GM18499 (cell line): Measurements from ENCODE around the gene LGALS3BP.

Experiments
- ATAC-seq: cut with Tn5 transposase; IDR thresholded peaks from one replicate; pipeline ENCODE4 v1.9.1; 2021; ENCODE audit warnings: moderate number of reproducible peaks; ENCODE audit not compliant: insufficient read depth, unreplicated experiment

LGALS3BP gene

DNA sequence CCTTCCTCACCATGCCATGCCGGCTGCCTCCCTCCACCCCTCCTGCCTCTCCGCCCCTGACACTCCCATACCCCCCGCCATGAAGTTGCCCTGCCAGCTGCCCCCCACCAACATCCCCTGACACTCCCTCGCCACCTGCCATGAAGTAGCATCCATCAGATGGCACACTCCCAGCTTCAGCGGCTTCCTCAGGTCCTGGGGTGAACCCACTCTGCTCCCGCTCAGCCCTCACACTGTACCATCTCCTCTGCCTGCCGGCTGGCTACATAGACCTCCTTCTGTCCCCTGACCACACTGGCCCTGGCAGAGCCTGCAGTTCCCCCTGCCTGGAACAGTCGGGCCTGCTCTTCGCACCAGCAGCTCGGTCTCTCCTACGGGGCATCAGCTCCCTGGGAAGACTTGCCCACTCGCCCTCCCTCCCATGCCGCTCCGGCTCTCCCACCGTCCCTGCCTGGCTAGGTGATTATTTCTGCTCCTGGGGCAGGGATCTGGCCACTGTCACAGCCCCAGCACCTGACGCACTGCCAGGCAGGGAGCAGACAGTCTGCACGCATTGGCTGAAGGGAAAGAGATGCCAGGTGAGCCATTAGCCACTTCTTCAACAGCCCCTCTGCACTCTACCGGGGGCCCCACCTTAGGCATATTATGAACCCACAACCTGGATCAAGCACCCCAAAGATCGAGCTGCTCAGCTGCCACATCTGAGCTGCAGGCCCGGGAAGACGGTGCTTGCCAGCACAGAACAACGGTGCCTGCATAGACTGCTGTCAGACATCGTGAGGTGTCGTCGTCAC lies 20.9 kb upstream of the LGALS3BP start:
- no peak for ATAC-seq

DNA sequence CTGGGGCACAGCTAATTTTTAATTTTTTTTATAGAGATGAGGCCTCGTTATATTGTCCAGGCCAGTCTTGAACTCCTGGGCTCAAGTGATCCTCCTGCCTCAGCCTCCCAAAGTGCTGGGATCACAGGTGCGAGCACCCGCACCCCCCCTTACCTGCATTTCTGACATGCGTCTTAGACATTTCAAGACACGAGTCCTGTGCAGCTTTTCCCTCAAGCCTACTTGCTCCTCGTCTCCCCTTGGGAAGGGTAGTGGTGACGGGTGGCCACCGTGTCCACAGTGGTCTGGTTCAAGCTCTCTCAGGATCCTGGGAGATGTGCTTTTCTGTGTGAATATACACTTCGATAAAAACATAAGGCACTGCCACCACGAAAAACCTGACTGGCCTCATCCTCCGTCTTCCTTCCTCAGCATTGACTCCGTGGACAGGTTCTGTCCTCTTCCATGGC lies 20.2 kb upstream of the LGALS3BP start:
- ATAC-seq, result no peak

DNA sequence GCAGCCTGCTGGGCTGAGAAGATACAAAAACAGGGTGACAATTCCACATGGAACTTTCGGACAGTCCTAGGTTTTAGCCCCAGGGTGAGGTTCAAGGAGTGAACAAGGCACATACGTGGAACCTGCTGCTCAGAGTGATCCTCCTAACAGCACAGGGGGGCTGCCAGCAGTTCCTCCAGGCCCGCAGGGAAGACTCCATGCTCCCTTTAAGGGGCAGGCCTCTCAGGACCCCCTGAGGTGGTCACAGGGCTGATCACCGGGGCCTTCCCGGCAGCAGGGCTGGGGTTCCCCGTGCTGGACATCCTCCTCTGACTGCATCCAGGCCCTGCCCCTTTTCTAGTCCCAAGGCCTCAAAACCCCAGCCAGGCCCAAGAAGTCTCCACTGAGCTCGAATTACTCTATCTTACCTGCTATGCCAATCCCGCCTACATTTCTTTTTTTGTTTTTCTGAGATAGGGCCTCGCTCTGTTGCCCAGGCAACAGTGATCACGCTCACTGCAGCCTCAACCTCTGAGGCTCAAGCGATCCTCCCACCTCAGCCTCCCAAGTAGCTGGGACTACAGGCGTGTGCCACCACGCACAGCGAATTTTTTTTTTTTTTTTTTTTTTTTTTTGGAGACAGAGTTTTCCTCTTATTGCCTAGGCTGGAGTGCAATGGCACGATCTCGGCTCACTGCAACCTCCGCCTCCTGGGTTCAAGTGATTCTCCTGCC lies 19.5 kb upstream of the LGALS3BP start:
- ATAC-seq, result no peak

DNA sequence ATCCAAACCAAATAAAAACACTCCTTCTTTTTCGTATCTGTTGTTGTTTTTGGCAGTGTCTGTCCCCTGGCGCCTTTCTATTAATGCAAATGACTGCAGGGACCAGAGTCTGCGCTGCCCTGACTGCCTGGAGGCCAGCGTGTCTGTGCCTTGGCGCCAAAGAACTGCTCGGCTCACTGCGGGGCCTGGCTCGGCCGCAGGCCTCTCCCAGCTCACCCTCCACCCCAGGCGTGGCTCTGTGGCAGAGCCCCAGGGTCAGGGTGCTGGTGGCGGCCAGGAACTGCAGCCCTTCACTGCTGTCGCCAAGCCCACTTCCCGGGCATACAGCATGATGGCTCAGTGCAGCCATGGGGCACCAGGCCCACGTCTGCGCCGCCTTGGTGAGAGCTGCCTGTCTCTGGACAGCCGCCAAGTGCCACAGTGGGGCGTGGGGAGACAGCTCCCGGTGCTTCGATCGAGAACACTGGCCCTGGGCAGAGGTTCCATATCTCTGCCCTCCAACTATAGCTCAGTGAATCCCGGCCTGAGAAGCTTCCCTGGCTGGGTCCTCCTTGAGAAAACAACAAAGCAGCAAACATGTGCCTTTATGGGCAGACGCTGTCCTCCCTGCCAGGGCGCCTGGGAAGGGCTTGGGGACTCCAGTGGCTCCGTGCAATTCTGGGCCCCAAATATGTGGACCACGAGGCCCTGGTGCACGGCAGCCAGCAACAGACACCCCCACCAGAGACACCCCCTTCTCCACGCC lies 18.8 kb upstream of the LGALS3BP start:
- ATAC-seq, result no peak

DNA sequence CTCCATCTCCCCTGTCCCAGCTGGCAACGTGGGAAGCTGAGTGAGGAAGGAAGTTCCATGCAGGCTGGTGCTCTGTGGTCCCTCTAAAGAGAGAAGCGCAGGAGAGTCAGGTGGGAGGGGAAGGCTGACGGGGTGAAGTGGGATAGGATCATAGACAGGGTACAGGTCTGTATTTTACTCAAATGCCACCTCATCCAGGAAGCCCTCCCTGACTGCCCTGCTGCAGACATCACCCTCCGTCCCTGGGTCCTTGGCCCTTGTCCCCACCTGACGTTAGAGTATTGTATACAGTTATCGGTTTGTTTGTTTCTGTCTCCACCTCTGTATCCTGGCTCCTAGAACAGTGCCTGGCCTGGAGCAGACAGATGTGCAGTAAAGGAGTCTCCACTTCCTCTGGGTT lies 18.2 kb upstream of the LGALS3BP start:
- ATAC-seq, result no peak

DNA sequence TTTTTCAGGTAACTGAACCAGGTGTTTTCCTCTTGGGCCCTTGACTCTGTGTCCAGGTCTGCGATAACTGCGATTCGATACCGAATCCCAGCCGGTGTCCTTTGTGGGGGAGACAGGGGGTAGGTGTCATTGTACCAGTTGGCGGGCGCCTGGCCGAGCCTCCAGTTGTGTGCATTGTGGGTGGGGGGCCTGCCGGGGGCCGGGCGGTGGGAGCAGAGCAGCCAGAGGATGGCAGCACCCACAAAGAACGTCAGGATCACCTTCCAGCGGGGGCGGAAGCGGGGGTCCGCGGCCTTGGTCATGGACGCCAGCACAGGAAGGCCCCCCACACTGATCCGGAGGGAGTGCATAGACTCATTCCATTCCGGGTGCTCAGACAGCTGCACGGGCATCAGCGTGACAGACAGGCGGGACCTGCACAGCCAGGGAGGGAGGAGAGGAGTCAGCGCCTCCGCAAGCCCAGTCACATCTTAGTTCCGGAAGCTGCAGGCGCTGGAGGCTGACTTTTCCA lies 17.6 kb upstream of the LGALS3BP start:
- ATAC-seq, result no peak

DNA sequence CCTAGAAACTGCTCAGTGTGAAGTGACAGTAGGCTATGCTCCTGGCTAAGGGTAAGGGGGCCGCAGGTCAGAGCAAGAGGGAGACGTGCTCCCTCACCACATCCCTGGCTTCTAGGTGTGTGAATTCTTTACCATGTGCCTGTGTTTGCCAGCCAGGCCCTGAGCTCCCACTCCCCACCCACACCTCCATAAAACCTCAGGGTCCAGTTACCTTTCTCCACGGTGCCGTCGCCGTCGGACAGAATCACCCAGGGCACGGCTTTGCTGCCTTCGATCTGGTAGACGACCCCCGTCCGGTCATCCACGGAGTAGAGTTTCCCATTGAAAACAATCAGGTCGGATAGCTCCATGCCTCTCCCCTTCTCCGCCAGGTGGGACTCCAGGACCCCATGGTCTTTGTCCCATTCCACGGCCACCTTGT lies 17.1 kb upstream of the LGALS3BP start:
- ATAC-seq, result no peak

DNA sequence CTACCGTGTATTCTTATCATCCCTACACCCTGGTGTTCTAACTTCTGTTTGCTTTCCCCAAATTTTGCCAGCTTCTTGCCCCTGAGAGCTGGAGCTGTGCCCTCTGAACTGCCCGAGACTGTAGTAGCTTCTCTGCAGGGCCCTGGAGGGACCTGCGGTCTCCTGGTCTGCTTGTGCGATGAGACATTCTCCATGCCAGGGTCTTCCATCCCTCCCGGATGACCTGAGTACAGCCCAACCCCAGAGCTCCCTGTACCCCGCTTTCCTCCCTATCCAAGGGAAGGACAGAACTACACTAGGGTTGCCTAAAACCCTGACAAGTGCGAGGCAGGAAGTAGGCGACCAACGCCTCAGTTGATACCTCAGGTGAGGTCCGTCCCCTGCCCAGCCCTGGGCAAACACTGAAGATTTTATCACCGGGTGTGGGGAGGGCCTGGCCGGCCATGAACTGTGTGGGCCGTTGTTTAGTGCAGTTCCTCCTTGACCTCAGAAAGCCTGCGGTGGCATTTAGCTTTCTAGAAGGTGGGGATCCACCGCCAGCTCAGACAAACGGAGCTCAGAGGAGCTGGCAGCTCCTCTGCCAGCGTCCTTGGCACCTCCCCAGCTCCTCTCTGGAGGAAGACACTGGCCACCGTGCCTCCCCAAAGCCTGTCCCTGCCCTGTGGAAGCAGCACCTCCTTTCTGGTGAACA lies 16.2 kb upstream of the LGALS3BP start:
- no peak for ATAC-seq

DNA sequence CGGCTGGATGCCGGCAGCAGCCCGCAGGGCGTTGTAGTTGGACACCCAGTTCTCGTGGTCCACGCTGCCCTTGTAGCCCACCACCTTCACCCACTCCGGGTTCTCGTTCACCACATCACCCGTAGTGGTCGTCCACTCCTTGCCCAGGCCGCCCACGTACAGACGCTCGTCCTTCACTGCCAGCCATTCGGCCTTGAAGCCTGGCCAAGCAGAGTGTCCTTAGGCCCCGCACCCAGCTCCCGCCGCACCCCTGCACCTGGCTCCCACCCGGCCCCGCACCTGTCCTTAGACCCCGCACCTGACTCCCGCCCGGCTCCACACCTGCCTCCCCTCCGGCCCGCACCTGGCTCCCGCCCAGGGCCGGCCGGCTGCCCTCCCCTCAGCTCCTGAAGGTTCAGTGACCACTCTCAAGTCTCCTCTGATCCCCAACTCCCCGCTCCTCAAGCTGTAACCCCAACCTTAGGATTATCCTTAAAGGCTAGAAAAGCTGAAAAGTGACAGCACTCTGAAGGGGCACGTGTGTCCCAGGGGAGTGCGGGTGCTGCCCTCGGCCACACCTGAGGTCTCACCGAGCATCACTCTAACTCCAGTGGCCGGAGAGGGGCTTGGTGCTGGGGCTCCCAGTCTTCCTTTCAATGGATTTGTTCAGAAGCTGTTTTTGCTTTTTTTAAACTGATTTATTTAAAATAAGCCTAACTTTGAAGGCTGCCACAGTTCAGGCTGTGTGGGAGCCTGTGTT lies 15.5 kb upstream of the LGALS3BP start:
- no peak for ATAC-seq

DNA sequence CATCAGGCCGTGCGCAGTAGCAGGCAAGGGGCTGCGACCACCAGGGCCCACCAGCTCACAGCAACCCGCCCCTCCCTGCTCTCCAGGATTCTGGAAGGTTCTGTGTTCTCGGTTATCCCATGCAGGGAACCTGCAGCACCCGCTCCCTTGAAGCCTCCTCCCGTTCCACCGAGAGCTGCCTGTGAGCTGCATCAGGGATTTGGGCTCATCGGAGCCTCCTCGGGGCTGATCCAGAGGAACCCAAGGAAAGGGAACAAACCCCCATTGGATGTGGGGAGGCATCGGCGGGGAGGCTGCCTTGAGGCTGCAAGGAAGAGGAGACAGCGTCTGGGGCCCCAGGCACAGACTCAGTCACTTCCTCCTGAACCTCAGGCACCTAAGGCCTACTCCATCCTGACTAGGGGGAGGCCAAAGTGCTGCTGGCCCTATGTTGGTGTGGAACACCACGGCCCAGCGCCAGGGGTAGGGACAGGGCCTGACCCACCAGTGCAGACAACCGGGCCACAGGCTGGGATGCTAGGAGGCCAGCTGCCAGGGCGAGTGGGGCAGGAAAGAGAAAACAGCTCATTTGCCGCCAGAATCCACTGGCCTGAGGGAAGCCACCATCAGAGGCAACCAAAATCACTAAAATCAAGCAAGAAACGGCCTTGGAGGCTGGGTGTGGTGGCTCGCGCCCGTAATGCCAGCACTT lies 14.4 kb upstream of the LGALS3BP start:
- ATAC-seq, result no peak

DNA sequence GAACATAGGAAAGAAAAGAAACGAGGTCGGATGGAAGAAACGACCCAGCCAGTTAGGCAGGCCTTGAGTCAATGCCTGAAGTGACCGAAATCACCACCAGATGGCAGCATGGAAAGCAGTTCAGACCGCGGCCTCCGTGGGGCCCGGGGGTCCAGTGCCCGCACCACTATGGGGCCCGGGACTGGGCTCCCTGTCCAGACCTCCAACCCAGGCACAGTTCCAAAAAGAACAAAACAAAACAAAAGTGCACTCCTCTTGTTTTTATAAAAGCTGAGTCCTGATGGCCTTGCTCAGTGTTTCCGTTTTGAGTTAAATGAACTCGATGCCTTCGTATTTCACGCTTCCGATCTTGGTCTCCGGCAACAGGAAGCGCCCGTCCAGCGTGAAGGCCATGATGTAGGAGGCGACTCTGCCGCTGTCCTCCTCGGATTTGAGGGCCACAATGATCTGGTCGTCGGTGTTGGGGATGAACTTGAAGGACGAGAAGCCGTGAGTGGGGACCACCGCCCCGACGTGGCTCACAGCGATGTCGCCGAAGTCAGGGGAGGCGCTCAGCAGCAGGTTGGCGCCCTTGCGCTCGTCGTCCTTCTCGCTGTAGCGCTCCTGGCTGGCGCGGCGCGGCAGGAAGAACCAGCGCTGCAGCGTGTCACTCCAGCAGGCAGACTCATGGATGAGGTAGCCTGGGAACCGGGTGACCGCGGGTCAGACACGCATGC lies 13.7 kb upstream of the LGALS3BP start:
- ATAC-seq, result no peak

DNA sequence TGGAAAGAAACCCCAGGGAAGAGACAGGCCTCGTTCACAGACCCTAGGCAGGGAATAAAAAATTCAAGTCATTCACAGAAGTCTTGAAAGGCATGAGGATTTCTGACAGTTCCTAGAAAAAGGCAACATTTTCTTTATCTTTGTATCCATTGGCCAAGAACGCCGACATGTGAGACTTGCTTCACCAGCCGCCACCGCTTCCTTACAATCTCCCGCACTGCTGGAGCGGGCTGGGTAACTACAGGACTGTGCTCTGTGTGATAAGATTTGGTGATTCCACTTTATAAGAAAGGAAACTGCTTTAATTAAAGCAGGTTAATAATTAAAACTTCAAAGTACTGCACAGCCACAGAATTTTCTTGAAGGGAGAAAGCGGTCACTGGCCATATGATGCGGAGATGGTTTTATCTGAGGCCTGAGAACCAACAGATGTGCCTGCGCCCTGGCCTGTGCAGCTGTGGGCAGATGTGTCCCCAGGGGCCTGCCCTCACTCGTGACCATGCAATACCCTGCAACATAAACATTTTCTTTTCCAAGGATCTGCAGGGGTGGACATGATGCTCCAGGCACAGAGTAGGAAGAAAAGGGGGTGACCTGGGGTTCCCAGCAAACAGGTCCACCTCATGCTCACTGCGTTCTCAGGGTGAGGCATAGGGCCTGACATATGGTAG lies 13.0 kb upstream of the LGALS3BP start:
- no peak for ATAC-seq

DNA sequence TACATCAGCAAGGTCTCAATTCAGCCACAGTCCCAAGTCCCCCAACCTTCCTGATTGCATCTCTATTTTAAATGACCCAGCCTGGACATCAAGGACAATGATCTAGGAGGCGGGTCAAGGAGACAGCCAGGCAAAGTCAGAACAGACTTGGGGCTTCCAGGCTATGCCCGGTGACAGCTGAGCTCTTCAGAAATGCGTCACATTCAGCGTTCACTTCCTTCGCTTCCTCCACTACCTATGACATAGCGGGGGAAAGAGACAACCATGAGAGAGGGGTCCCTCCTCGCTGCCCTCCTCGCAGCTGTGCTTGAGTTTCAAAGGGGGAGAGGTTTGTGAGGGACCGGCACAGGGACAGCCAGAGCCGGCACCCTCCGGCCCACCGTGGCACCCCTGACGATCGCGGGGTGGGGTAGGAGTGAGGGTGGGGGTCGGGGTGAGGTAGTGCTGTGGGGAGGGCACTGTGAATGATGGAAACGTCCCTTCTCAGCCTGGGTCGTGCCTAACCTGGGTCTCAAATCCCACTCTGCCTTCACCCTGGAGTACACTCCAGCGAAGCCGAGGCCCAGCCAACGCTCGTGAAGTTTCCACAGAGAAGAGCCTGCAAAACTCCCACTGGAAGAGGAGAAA lies 12.3 kb upstream of the LGALS3BP start:
- ATAC-seq, result no peak

DNA sequence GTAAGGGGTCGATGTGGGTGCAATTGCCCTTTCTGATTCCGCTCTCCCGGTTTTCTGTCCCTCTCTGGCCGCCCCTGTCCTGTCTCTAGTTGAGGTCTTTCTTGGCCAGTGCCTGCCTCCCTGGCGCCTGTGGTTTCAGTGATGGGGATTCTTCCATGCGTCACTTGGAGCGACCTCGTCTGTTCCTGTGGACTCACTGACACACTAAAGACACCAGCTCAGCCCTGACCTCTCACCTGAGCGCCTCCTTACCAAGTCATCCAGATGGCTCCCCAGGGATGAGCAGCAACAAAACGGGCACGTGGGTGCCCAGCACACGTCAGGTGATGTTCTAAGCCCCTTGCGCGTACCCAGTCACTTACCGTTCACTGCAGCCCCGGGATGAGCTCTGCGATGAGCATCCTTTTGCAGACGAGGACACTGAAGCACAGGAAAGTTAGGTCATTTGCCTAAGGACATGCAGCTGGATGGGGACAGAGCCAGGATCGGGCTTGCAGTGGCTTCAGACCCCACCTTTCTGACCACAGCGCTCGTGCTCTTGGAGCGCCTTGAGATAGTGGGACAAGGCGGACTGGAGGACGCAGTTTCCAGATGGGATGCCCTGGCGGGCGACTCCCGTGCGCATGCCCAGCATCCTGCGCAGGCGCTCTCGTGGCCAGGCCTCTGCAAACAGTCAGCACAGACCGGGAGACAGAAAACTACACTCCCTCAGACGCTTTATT lies 11.5 kb upstream of the LGALS3BP start:
- ATAC-seq, result no peak

DNA sequence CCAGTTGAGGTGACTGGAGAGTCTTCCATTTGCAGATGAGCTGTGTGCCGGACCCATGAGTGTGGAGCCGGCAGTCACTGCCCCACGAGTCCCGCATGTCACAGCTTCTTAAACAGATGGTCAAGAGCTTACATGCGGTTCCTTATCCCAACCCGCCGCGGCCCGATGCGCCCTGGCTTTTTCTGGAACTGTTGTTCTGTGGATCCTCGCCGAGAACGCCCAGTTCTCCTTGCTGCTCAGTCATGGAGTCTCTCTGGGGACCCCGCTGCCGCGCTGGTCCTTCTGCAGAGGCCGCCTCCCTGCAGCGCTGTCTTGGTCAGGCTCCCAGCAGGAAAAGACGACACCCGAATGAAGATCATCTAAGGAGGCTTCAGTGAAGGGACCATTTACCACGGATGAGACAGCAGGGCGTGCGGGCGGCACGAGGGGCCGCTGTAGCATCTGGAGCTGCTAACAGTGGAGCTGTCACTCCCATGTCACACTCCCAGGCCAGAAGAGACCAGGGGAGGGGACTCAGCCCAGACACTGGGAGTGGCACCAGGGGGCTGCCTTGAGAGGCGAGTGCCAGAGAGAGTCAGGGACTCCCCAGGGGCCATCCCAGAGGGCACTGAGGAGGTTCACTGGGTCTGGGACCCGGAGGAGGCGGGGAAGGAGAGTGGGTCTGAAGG lies 10.8 kb upstream of the LGALS3BP start:
- no peak for ATAC-seq

DNA sequence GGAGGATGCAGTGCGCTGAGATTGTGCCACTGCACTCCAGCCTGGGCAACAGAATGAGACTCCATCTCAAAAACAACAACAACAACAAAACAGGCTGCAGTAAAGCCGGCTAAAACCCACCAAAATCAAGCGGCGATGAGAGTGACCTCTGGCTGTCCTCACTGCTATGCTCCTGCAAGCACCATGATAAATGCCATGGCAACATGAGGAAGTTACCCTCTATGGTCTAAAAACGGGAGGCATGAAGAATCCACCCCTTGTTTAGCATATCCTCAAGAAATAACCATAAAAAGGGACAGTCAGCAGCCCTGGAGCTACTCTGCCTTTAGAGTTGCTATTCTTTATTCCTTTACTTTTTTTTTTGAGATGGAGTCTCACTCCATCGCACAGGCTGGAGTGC lies 8.4 kb upstream of the LGALS3BP start:
- no peak for ATAC-seq
